Astrocyte (in vitro differentiated cells and primary cell): ENCODE measurements around the gene RPS6KA3. TPM values are rescaled to one million over a fixed set of nuclear protein-coding genes. Genes with fewer than 3 reads are reported as not detected.

ENCODE experiments used
- DNase-seq: peaks from one replicate; pipeline ENCODE4 v3.0.0-alpha.2; 2010; ENCODE audit warnings: low read depth
- FAIRE-seq: peaks from 2 replicates; lab custom pipeline; 2011; peaks lifted over from hg19 to GRCh38; lab: Jason Lieb, UNC
- H2AFZ ChIP-seq: 2 replicates; pipeline ENCODE4 v1.6.0; 2012; ENCODE audit warnings: low read depth, low read length, inconsistent platforms
- H3K27ac ChIP-seq: 2 replicates; pipeline ENCODE4 v1.5.1; 2011; ENCODE audit warnings: low read depth, low read length, inconsistent platforms
- H3K27me3 ChIP-seq: 2 replicates; pipeline ENCODE4 v1.6.0; 2011; ENCODE audit warnings: low read length, inconsistent platforms; ENCODE audit not compliant: insufficient read depth
- H3K36me3 ChIP-seq: 2 replicates; pipeline ENCODE4 v1.5.1; 2011; ENCODE audit warnings: low read length, inconsistent platforms; ENCODE audit not compliant: insufficient read depth
- H3K4me1 ChIP-seq: 2 replicates; pipeline ENCODE4 v1.5.1; 2011; ENCODE audit warnings: low read length, inconsistent platforms; ENCODE audit not compliant: insufficient read depth
- H3K4me2 ChIP-seq: 2 replicates; pipeline ENCODE4 v1.6.0; 2012; ENCODE audit warnings: low read length, inconsistent platforms
- H3K4me3 ChIP-seq: 2 replicates; pipeline ENCODE4 v1.5.1; 2011; ENCODE audit warnings: low read depth, mild to moderate bottlenecking, low read length, inconsistent platforms; ENCODE audit not compliant: insufficient read depth
- H3K79me2 ChIP-seq: 2 replicates; pipeline ENCODE4 v1.6.0; 2012; ENCODE audit warnings: mild to moderate bottlenecking, low read length, inconsistent platforms; ENCODE audit not compliant: insufficient read depth
- H3K9ac ChIP-seq: 2 replicates; pipeline ENCODE4 v1.6.0; 2012; ENCODE audit warnings: mild to moderate bottlenecking, low read length, inconsistent platforms
- H3K9me3 ChIP-seq: 2 replicates; pipeline ENCODE4 v1.5.1; 2012; ENCODE audit warnings: low read depth, mild to moderate bottlenecking, low read length, inconsistent platforms; ENCODE audit not compliant: insufficient read depth
- H4K20me1 ChIP-seq: 2 replicates; pipeline ENCODE4 v1.6.0; 2012; ENCODE audit warnings: low read length, inconsistent platforms; ENCODE audit not compliant: insufficient read depth
- H3K27ac Mint-ChIP-seq: one replicate; pipeline ENCODE4 v1.8.0; 2021; ENCODE audit warnings: mild to moderate bottlenecking, mixed read lengths; ENCODE audit not compliant: unreplicated experiment
- H3K27me3 Mint-ChIP-seq: one replicate; pipeline ENCODE4 v1.8.0; 2021; ENCODE audit warnings: low read depth, mixed read lengths; ENCODE audit not compliant: unreplicated experiment
- H3K36me3 Mint-ChIP-seq: one replicate; pipeline ENCODE4 v1.8.0; 2021; ENCODE audit warnings: low read depth, mixed read lengths; ENCODE audit not compliant: unreplicated experiment
- H3K4me1 Mint-ChIP-seq: one replicate; pipeline ENCODE4 v1.8.0; 2021; ENCODE audit warnings: low read depth, mixed read lengths; ENCODE audit not compliant: unreplicated experiment
- H3K4me3 Mint-ChIP-seq: one replicate; pipeline ENCODE4 v1.8.0; 2021; ENCODE audit warnings: mild to moderate bottlenecking, moderate library complexity, mixed read lengths; ENCODE audit not compliant: unreplicated experiment
- H3K9me3 Mint-ChIP-seq: one replicate; pipeline ENCODE4 v1.8.0; 2021; ENCODE audit warnings: mild to moderate bottlenecking, mixed read lengths; ENCODE audit not compliant: unreplicated experiment
- CTCF ChIP-seq: IDR thresholded peaks from 2 replicates; pipeline ENCODE4 v1.5.1; 2011; ENCODE audit warnings: low read depth, mild to moderate bottlenecking, inconsistent platforms, low read length, moderate library complexity; ENCODE audit not compliant: insufficient read depth
- total RNA-seq: library from RNA; stranded (reverse); gene quantifications from 2 replicates; pipeline ENCODE4 v1.2.1, GENCODE V29; 2021

The RPS6KA3 gene
- total RNA-seq, 1 donor from 2014 or later = 34.3 TPM

- no peak overlapping the region for H3K4me3 Mint-ChIP-seq
- Histone ChIP-seq H3K4me3 (no peak overlapping the region), H3K4me2 (no peak overlapping the region), H3K79me2 (no peaks in the 10 kb centered on the region), H3K9ac (no peak overlapping the region), H3K27me3 (no peaks in the 10 kb centered on the region), H2AFZ (no peak overlapping the region), H3K4me1 (no peaks in the 10 kb centered on the region), H3K27ac (no peak overlapping the region), H3K9me3 (no peaks in the 10 kb centered on the region), H4K20me1 (no peaks in the 10 kb centered on the region), H3K36me3 (no peaks in the 10 kb centered on the region)
- H3K4me1 Mint-ChIP-seq = peaks cover 2% of the 10 kb centered on the region
- H3K27ac Mint-ChIP-seq = no peak overlapping the region
- no peaks in the 10 kb centered on the region for H3K9me3 Mint-ChIP-seq
- no peak for TF ChIP-seq CTCF
- DNase-seq = no peak
- FAIRE-seq = no peak
- H3K27me3 Mint-ChIP-seq = peaks cover 2% of the 10 kb centered on the region
- H3K36me3 Mint-ChIP-seq = no peaks in the 10 kb centered on the region
These were observed 164.7 kb downstream of the RPS6KA3 start for GRCh38 chrX:20101934-20102581.

Other genes starting within 250 kb of the RPS6KA3 start
- 1.2 and 1.3 TPM in 2 replicates for gene MAP7D2, start 150.0 kb downstream of the RPS6KA3 start, total RNA-seq
- gene EIF1AX, start 125.1 kb downstream of the RPS6KA3 start, total RNA-seq = 80.8 and 88.5 TPM in 2 replicates